Hepatocyte (in vitro differentiated cells): ENCODE results near the gene PHF3. TPM values are rescaled to one million over a fixed set of nuclear protein-coding genes. Genes with fewer than 3 reads are reported as not detected.

Experiments
- DNase-seq: peaks from one replicate; pipeline ENCODE4 v3.0.0-alpha.2; 2016; ENCODE audit warnings: low spot score
- H2AFZ ChIP-seq: fragments of 200-600 bp; sonication (generic); 2 replicates; pipeline ENCODE4 v1.6.0; 2016; ENCODE audit warnings: antibody characterized with exemption, mild to moderate bottlenecking
- H3K27ac ChIP-seq: fragments of 200-600 bp; sonication (generic); 2 replicates; pipeline ENCODE4 v1.5.1; 2016; ENCODE audit warnings: mild to moderate bottlenecking
- H3K27me3 ChIP-seq: fragments of 200-600 bp; sonication (generic); 2 replicates; pipeline ENCODE4 v1.6.1; 2016
- H3K36me3 ChIP-seq: fragments of 200-600 bp; sonication (generic); replicated peaks from 2 replicates; pipeline ENCODE4 v1.5.1; 2016; ENCODE audit warnings: low read depth; ENCODE audit not compliant: insufficient read depth
- H3K4me1 ChIP-seq: fragments of 200-600 bp; sonication (generic); 2 replicates; pipeline ENCODE4 v1.5.1; 2016; ENCODE audit warnings: mild to moderate bottlenecking, moderate library complexity; ENCODE audit not compliant: insufficient read depth
- H3K4me2 ChIP-seq: fragments of 200-600 bp; sonication (generic); 2 replicates; pipeline ENCODE4 v1.6.0; 2016
- H3K4me3 ChIP-seq: fragments of 200-600 bp; sonication (generic); 2 replicates; pipeline ENCODE4 v1.5.1; 2016; ENCODE audit warnings: mild to moderate bottlenecking
- H3K79me2 ChIP-seq: fragments of 200-600 bp; sonication (generic); 2 replicates; pipeline ENCODE4 v1.6.0; 2017; ENCODE audit warnings: mild to moderate bottlenecking
- H3K9me2 ChIP-seq: fragments of 200-600 bp; sonication (generic); replicated peaks from 2 replicates; pipeline ENCODE4 v1.6.0; 2017; ENCODE audit warnings: mild to moderate bottlenecking; ENCODE audit not compliant: insufficient read depth
- H3K9me3 ChIP-seq: fragments of 200-600 bp; sonication (generic); 2 replicates; pipeline ENCODE4 v1.5.1; 2016; ENCODE audit warnings: low read depth, mild to moderate bottlenecking
- H4K20me1 ChIP-seq: fragments of 200-600 bp; sonication (generic); 2 replicates; pipeline ENCODE4 v1.6.0; 2016; ENCODE audit warnings: mild to moderate bottlenecking; ENCODE audit not compliant: insufficient read depth, poor library complexity, severe bottlenecking
- CTCF ChIP-seq: fragments of 200-600 bp; sonication (generic); IDR thresholded peaks from 2 replicates; pipeline ENCODE4 v1.5.1; 2016; ENCODE audit warnings: antibody characterized with exemption, mild to moderate bottlenecking; ENCODE audit not compliant: poor library complexity
- EZH2 ChIP-seq: fragments of 200-600 bp; sonication (generic); IDR thresholded peaks from 2 replicates; pipeline ENCODE4 v1.6.1; 2016; ENCODE audit warnings: antibody characterized with exemption, mild to moderate bottlenecking, borderline replicate concordance
- EZH2phosphoT487 ChIP-seq: fragments of 200-600 bp; sonication (generic); IDR thresholded peaks from one replicate; pipeline ENCODE4 v1.6.1; 2018; ENCODE audit warnings: antibody characterized with exemption, mild to moderate bottlenecking, low read depth, moderate library complexity; ENCODE audit not compliant: unreplicated experiment, severe bottlenecking
- WGBS: methylation state at CpG from one replicate; pipeline ENCODE4 v1.1.6; 2016; ENCODE audit warnings: low lambda C conversion rate; ENCODE audit errors: missing lambda C conversion rate; 5-methylcytosine and 5-hydroxymethylcytosine counted together
- polyA plus RNA-seq: library from polyadenylated mRNA; unstranded; fragments of >200 nt; fragmentation: Nextera tagmentation; extraction: Ambion mirVana; gene quantifications from 2 replicates; pipeline ENCODE4 v1.2.1, GENCODE V29; 2016
- total RNA-seq: library from RNA; depleted of rRNA; stranded (reverse); fragments of >200 nt; gene quantifications from 2 replicates; pipeline ENCODE4 v1.2.3, GENCODE V29; 2014

The PHF3 gene
- total and polyA plus RNA-seq, 2 experiments from 2014 or later, result 15.2 to 72.8 TPM

GRCh38 chr6:63672582-63673129, 37.1 kb downstream of the PHF3 start:
- H3K36me3 ChIP-seq, result no peaks in the 10 kb centered on the region
- peaks cover 70% of the 10 kb centered on the region for H4K20me1 ChIP-seq
- H3K9me3 ChIP-seq, result no peaks in the 10 kb centered on the region
- no peaks in the 10 kb centered on the region for H3K27me3 ChIP-seq
- peaks cover 98% of the 10 kb centered on the region for H3K79me2 ChIP-seq
- H3K4me3 ChIP-seq, result no peak overlapping the region
- no peaks in the 10 kb centered on the region for H3K9me2 ChIP-seq
- WGBS, result 97% methylated on average over 3 of the region's 3 CpGs
- DNase-seq, result no peak
- no peak overlapping the region for H3K4me2 ChIP-seq
- peaks cover 19% of the 10 kb centered on the region for H3K4me1 ChIP-seq
- no peak overlapping the region for H2AFZ ChIP-seq
- TF ChIP-seq EZH2 (no peak), CTCF (no peak), EZH2phosphoT487 (no peak)
- H3K27ac ChIP-seq, result no peak overlapping the region

- Histone ChIP-seq H3K4me1 (peaks cover 19% of the 10 kb centered on the region), H4K20me1 (peaks cover 65% of the 10 kb centered on the region), H3K27ac (no peak overlapping the region), H3K79me2 (peaks cover 98% of the 10 kb centered on the region), H3K4me3 (no peak overlapping the region), H3K9me3 (no peaks in the 10 kb centered on the region), H3K36me3 (no peaks in the 10 kb centered on the region), H3K9me2 (no peaks in the 10 kb centered on the region), H3K27me3 (no peaks in the 10 kb centered on the region), H3K4me2 (no peak overlapping the region), H2AFZ (no peak overlapping the region)
- WGBS, result 89% methylated on average over 2 of the region's 2 CpGs
- no peak for TF ChIP-seq EZH2
- TF ChIP-seq EZH2phosphoT487, result no peak
- TF ChIP-seq CTCF, result no peak
- DNase-seq, result no peak
Observed at GRCh38 chr6:63673692-63674091, 38.1 kb downstream of the PHF3 start.

GRCh38 chr6:63674635-63675034, 39.0 kb downstream of the PHF3 start:
- no peaks in the 10 kb centered on the region for H3K9me3 ChIP-seq
- H3K9me2 ChIP-seq, result no peaks in the 10 kb centered on the region
- H3K4me1 ChIP-seq, result peaks cover 19% of the 10 kb centered on the region
- TF ChIP-seq EZH2 (no peak), CTCF (no peak), EZH2phosphoT487 (no peak)
- WGBS, result 89% methylated on average over 3 of the region's 3 CpGs
- H3K4me3 ChIP-seq, result no peak overlapping the region
- H3K27me3 ChIP-seq, result no peaks in the 10 kb centered on the region
- peak overlapping the region; percentile 5 for H3K4me2 ChIP-seq
- DNase-seq, result no peak
- H3K79me2 ChIP-seq, result peaks cover 98% of the 10 kb centered on the region
- no peaks in the 10 kb centered on the region for H3K36me3 ChIP-seq
- peaks cover 67% of the 10 kb centered on the region for H4K20me1 ChIP-seq
- H2AFZ ChIP-seq, result no peak overlapping the region
- H3K27ac ChIP-seq, result no peak overlapping the region

GRCh38 chr6:63675138-63675537, 39.5 kb downstream of the PHF3 start:
- peak overlapping the region; percentile 5 for H3K4me2 ChIP-seq
- no peaks in the 10 kb centered on the region for H3K27me3 ChIP-seq
- peaks cover 19% of the 10 kb centered on the region for H3K4me1 ChIP-seq
- H3K4me3 ChIP-seq, result no peak overlapping the region
- no peak for DNase-seq
- TF ChIP-seq EZH2phosphoT487 (no peak), CTCF (no peak), EZH2 (no peak)
- no peaks in the 10 kb centered on the region for H3K36me3 ChIP-seq
- 100% methylated on average over 1 of the region's 1 CpG for WGBS
- H3K9me3 ChIP-seq, result no peaks in the 10 kb centered on the region
- H3K9me2 ChIP-seq, result no peaks in the 10 kb centered on the region
- peaks cover 67% of the 10 kb centered on the region for H4K20me1 ChIP-seq
- H2AFZ ChIP-seq, result no peak overlapping the region
- no peak overlapping the region for H3K27ac ChIP-seq
- H3K79me2 ChIP-seq, result peaks cover 98% of the 10 kb centered on the region
